WTC11 (cell line): ENCODE data around the gene CAMK2D.

ENCODE experiments used
- ATF1 ChIP-seq: sonication (generic); formaldehyde crosslinking; IDR thresholded peaks from 2 replicates; pipeline ENCODE4 v1.8.1; 2023; ENCODE audit warnings: mild to moderate bottlenecking, moderate library complexity, missing genetic modification reagents
- CBFB ChIP-seq: sonication (generic); formaldehyde crosslinking; IDR thresholded peaks from 2 replicates; pipeline ENCODE4 v1.8.1; 2022; ENCODE audit warnings: mild to moderate bottlenecking, low read depth, missing genetic modification reagents
- CREB1 ChIP-seq: sonication (generic); formaldehyde crosslinking; IDR thresholded peaks from 2 replicates; pipeline ENCODE4 v1.8.0; 2023; ENCODE audit warnings: mild to moderate bottlenecking, missing genetic modification reagents
- CREM ChIP-seq: sonication (generic); formaldehyde crosslinking; IDR thresholded peaks from 2 replicates; pipeline ENCODE4 v1.8.1; 2022; ENCODE audit warnings: mild to moderate bottlenecking, missing genetic modification reagents, moderate library complexity
- CTCF ChIP-seq: fragments of 200-600 bp; IDR thresholded peaks from 2 replicates; pipeline ENCODE4 v1.8.0; 2022; ENCODE audit warnings: antibody characterized with exemption
- ESRRA ChIP-seq: sonication (generic); formaldehyde crosslinking; IDR thresholded peaks from 2 replicates; pipeline ENCODE4 v1.8.1; 2022; ENCODE audit warnings: mild to moderate bottlenecking, missing genetic modification reagents, borderline replicate concordance
- JUN ChIP-seq: sonication (generic); formaldehyde crosslinking; IDR thresholded peaks from 2 replicates; pipeline ENCODE4 v1.8.0; 2023; ENCODE audit warnings: mild to moderate bottlenecking, missing genetic modification reagents
- MAX ChIP-seq: sonication (generic); formaldehyde crosslinking; IDR thresholded peaks from 2 replicates; pipeline ENCODE4 v1.8.0; 2022; ENCODE audit warnings: mild to moderate bottlenecking, missing genetic modification reagents
- MLX ChIP-seq: sonication (generic); formaldehyde crosslinking; IDR thresholded peaks from 2 replicates; pipeline ENCODE4 v1.8.1; 2023; ENCODE audit warnings: mild to moderate bottlenecking, missing genetic modification reagents, moderate library complexity
- NR3C1 ChIP-seq: sonication (generic); formaldehyde crosslinking; conservative IDR thresholded peaks from 2 replicates; pipeline ENCODE4 v1.8.1; 2023; ENCODE audit warnings: low read depth, mild to moderate bottlenecking, missing genetic modification reagents
- SP1 ChIP-seq: sonication (generic); formaldehyde crosslinking; conservative IDR thresholded peaks from 2 replicates; pipeline ENCODE4 v1.8.1; 2022; ENCODE audit warnings: missing genetic modification reagents
- USF1 ChIP-seq: sonication (generic); formaldehyde crosslinking; IDR thresholded peaks from 2 replicates; pipeline ENCODE4 v1.8.0; 2022; ENCODE audit warnings: mild to moderate bottlenecking, missing genetic modification reagents
- ZNF121 ChIP-seq: sonication (generic); formaldehyde crosslinking; IDR thresholded peaks from 2 replicates; pipeline ENCODE4 v1.8.0; 2023; ENCODE audit warnings: missing genetic modification reagents

GRCh38 chr4:113646442-113646822 lies 115.1 kb downstream of the CAMK2D start:
- TF ChIP-seq CTCF (no peak), JUN (no peak), ZNF121 (no peak), NR3C1 (CRISPR knock-in tag) (no peak), SP1 (CRISPR knock-in tag) (0 out of 2 replicates have a peak, but pooled peaks have one; percentile 27), MLX (CRISPR knock-in tag) (no peak), ATF1 (no peak), CBFB (no peak), MAX (CRISPR knock-in tag) (no peak), USF1 (CRISPR knock-in tag) (no peak), CREM (no peak), CREB1 (CRISPR knock-in tag) (no peak), ESRRA (CRISPR knock-in tag) (no peak)
